GM23338 (cell line): ENCODE results near the gene PPM1F. TPM values are rescaled to one million over a fixed set of nuclear protein-coding genes. Genes with fewer than 3 reads are reported as not detected.

Source experiments
- ATAC-seq: fragments of 200-7000 bp; cut with Tn5 transposase; 3 replicates; pipeline ENCODE4 v1.9.1; 2020
- DNase-seq: peaks from one replicate; pipeline ENCODE4 v3.0.0-alpha.2; 2015; ENCODE audit warnings: low spot score
- H2AFZ ChIP-seq: fragments of 200-600 bp; sonication (generic); 2 replicates; pipeline ENCODE4 v1.8.0; 2016; ENCODE audit warnings: antibody characterized with exemption, mild to moderate bottlenecking, moderate library complexity
- H3F3A ChIP-seq: fragments of 200-600 bp; sonication (generic); replicated peaks from 2 replicates; pipeline ENCODE4 v1.8.0; 2017; ENCODE audit warnings: antibody characterized with exemption, mixed run types, low read depth
- H3K27ac ChIP-seq: fragments of 200-600 bp; sonication (generic); 2 replicates; pipeline ENCODE4 v1.6.1; 2016; ENCODE audit warnings: low read depth
- H3K27me3 ChIP-seq: fragments of 200-600 bp; sonication (generic); 2 replicates; pipeline ENCODE4 v1.8.0; 2016; ENCODE audit warnings: mild to moderate bottlenecking, mixed run types, moderate library complexity; ENCODE audit not compliant: insufficient read depth
- H3K36me3 ChIP-seq: fragments of 200-600 bp; sonication (generic); 2 replicates; pipeline ENCODE4 v1.8.0; 2016; ENCODE audit warnings: mild to moderate bottlenecking; ENCODE audit not compliant: insufficient read depth
- H3K4me1 ChIP-seq: fragments of 200-600 bp; sonication (generic); 2 replicates; pipeline ENCODE4 v1.8.0; 2016; ENCODE audit warnings: mild to moderate bottlenecking, moderate library complexity; ENCODE audit not compliant: insufficient read depth
- H3K4me2 ChIP-seq: fragments of 200-600 bp; sonication (generic); 2 replicates; pipeline ENCODE4 v1.7.1; 2017; ENCODE audit warnings: mixed run types
- H3K4me3 ChIP-seq: fragments of 200-600 bp; sonication (generic); 2 replicates; pipeline ENCODE4 v1.6.1; 2016; ENCODE audit warnings: mixed run types
- H3K79me2 ChIP-seq: fragments of 200-600 bp; sonication (generic); replicated peaks from 2 replicates; pipeline ENCODE4 v1.8.0; 2017; ENCODE audit warnings: mild to moderate bottlenecking; ENCODE audit not compliant: insufficient read depth
- H3K9me2 ChIP-seq: fragments of 200-600 bp; sonication (generic); 2 replicates; pipeline ENCODE4 v1.8.0; 2017; ENCODE audit not compliant: insufficient read depth
- H4K20me1 ChIP-seq: fragments of 200-600 bp; sonication (generic); replicated peaks from 2 replicates; pipeline ENCODE4 v1.8.0; 2017; ENCODE audit warnings: mild to moderate bottlenecking; ENCODE audit not compliant: insufficient read depth
- H3K27ac Mint-ChIP-seq: 2 replicates; pipeline ENCODE4 v1.8.0; 2020; ENCODE audit warnings: inconsistent platforms, mild to moderate bottlenecking, moderate library complexity, mixed read lengths
- H3K27me3 Mint-ChIP-seq: 3 replicates; pipeline ENCODE4 v1.8.0; 2022; ENCODE audit warnings: low read depth, mild to moderate bottlenecking, moderate library complexity, mixed read lengths, inconsistent platforms; ENCODE audit not compliant: insufficient read depth, poor library complexity
- H3K36me3 Mint-ChIP-seq: 3 replicates; pipeline ENCODE4 v1.8.0; 2021; ENCODE audit warnings: low read depth, mild to moderate bottlenecking, inconsistent platforms, moderate library complexity, mixed read lengths
- H3K4me1 Mint-ChIP-seq: 3 replicates; pipeline ENCODE4 v1.8.0; 2020; ENCODE audit warnings: mild to moderate bottlenecking, inconsistent platforms, mixed read lengths
- H3K4me3 Mint-ChIP-seq: 3 replicates; pipeline ENCODE4 v1.8.0; 2021; ENCODE audit warnings: moderate library complexity, mild to moderate bottlenecking, inconsistent platforms, mixed read lengths
- H3K9me3 Mint-ChIP-seq: 3 replicates; pipeline ENCODE4 v1.8.0; 2020; ENCODE audit warnings: moderate library complexity, mild to moderate bottlenecking, inconsistent platforms, mixed read lengths
- CREB1 ChIP-seq: fragments of 250-450 bp; sonication (Bioruptor Pico); IDR thresholded peaks from 2 replicates; pipeline ENCODE4 v1.5.0; 2020; ENCODE audit warnings: low read depth, mild to moderate bottlenecking, moderate library complexity
- CTCF ChIP-seq, 2 experiments: fragments of 200-600 bp in 1 of 2; sonication (generic) in 1 of 2; conservative IDR thresholded peaks; 2 replicates each; pipeline versions ENCODE4 v1.5.1 to v1.6.1; 2016 to 2017; ENCODE audit warnings: antibody characterized with exemption in 2 of 2, low read depth in 2 of 2, mild to moderate bottlenecking in 2 of 2, moderate library complexity in 1 of 2
- EZH2 ChIP-seq: fragments of 200-600 bp; sonication (generic); IDR thresholded peaks from one replicate; pipeline ENCODE4 v1.8.0; 2017; ENCODE audit warnings: antibody characterized with exemption, mild to moderate bottlenecking, low read depth; ENCODE audit not compliant: unreplicated experiment
- JUNB ChIP-seq: IDR thresholded peaks from one replicate; pipeline ENCODE4 v1.6.1; 2016; ENCODE audit warnings: antibody characterized with exemption; ENCODE audit not compliant: unreplicated experiment
- POLR2AphosphoS5 ChIP-seq: IDR thresholded peaks from 2 replicates; pipeline ENCODE4 v1.6.1; 2016; ENCODE audit warnings: antibody characterized with exemption, low read depth
- ZNF114 ChIP-seq: fragments of 250-450 bp; sonication (Bioruptor Pico); IDR thresholded peaks from 2 replicates; pipeline ENCODE4 v1.5.0; 2020; ENCODE audit warnings: mild to moderate bottlenecking, moderate library complexity
- polyA plus RNA-seq: library from polyadenylated mRNA; unstranded; fragments of >200 nt; fragmentation: Nextera tagmentation; extraction: Ambion mirVana; gene quantifications from 2 replicates; pipeline ENCODE4 v1.2.1, GENCODE V29; 2016
- total RNA-seq: library from RNA; depleted of rRNA; stranded (reverse); fragments of >200 nt; shearing (Covaris generic); gene quantifications from 2 replicates; pipeline ENCODE4 v1.2.3, GENCODE V29; 2014
- TF ChIP-seq, protein P1 (sequence below): IDR thresholded peaks from one replicate; pipeline ENCODE4 v1.6.1; 2018; ENCODE audit warnings: antibody characterized with exemption; ENCODE audit not compliant: unreplicated experiment
- TF ChIP-seq, protein P2 (sequence below): fragments of 250-450 bp; sonication (Bioruptor Pico); IDR thresholded peaks from 2 replicates; pipeline ENCODE4 v1.5.0; 2020; ENCODE audit warnings: mild to moderate bottlenecking, moderate library complexity

Gene PPM1F
- total and polyA plus RNA-seq, 2 experiments from 2014 or later = 7.1 to 29.3 TPM

DNA sequence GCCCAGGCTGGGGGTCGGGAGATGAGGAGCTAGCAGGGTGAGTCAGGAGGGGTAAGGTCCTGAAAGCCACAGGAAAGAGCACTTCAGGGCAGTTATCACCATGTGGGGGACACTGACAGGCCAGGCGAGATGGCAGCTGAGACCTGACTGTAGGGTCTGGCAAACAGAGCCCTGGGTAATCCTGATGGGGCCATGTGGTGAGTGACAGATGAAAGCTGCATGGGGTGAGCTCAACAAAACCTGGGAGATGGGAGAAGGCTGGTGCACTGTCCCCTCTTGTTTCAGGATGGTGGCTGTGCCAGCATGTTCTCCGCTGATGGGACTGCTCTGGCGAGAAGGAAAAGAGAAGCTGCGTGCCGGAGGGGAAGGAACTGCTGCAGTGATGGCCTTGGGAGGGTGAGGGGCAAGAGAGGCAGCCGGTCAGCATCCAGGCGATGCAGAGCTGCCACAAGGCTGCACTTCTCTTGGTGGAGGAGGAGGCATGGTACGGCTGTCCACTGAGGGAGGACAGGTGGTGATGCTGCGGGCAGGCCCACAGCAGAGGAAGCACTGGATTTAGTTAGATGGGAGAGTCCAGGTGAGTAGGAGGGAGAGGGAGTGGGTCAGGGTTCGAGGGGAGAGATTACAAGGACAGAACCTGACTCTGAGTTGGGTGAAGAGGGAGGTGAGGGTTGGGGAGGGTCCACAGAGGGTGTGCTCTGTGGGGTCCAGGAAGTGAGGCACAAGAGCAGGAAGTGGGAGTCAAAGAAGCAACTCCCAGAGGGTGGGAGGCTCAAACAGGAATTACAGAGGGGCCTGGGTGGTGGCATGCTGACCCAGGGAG, 26.1 kb upstream of the PPM1F start:
- Histone ChIP-seq H3K4me1 (peaks cover 3% of the 10 kb centered on the region; the same call in 1 of the 2 replicates), H3K4me2 (no peak overlapping the region), H3K27ac (no peak overlapping the region), H3K79me2 (peaks cover 20% of the 10 kb centered on the region), H3K4me3 (no peak overlapping the region), H4K20me1 (peaks cover 30% of the 10 kb centered on the region), H2AFZ (no peak overlapping the region), H3K9me2 (no peaks in the 10 kb centered on the region), H3K36me3 (no peaks in the 10 kb centered on the region), H3F3A (no peaks in the 10 kb centered on the region), H3K27me3 (0 out of 2 replicates have a peak, but pooled peaks cover 4% of the 10 kb centered on the region)
- ATAC-seq (no peak), DNase-seq (no peak)
- Mint-ChIP-seq H3K4me3 (no peak overlapping the region), H3K27me3 (peaks cover 13% of the 10 kb centered on the region), H3K4me1 (peaks cover 6% of the 10 kb centered on the region), H3K36me3 (peaks cover 18% of the 10 kb centered on the region), H3K27ac (no peak overlapping the region), H3K9me3 (no peaks in the 10 kb centered on the region)
- TF ChIP-seq ZNF114 (CRISPR knock-in tag) = no peak
- TF ChIP-seq, protein P1, sequence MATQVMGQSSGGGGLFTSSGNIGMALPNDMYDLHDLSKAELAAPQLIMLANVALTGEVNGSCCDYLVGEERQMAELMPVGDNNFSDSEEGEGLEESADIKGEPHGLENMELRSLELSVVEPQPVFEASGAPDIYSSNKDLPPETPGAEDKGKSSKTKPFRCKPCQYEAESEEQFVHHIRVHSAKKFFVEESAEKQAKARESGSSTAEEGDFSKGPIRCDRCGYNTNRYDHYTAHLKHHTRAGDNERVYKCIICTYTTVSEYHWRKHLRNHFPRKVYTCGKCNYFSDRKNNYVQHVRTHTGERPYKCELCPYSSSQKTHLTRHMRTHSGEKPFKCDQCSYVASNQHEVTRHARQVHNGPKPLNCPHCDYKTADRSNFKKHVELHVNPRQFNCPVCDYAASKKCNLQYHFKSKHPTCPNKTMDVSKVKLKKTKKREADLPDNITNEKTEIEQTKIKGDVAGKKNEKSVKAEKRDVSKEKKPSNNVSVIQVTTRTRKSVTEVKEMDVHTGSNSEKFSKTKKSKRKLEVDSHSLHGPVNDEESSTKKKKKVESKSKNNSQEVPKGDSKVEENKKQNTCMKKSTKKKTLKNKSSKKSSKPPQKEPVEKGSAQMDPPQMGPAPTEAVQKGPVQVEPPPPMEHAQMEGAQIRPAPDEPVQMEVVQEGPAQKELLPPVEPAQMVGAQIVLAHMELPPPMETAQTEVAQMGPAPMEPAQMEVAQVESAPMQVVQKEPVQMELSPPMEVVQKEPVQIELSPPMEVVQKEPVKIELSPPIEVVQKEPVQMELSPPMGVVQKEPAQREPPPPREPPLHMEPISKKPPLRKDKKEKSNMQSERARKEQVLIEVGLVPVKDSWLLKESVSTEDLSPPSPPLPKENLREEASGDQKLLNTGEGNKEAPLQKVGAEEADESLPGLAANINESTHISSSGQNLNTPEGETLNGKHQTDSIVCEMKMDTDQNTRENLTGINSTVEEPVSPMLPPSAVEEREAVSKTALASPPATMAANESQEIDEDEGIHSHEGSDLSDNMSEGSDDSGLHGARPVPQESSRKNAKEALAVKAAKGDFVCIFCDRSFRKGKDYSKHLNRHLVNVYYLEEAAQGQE = no peak
- no peak for TF ChIP-seq POLR2AphosphoS5
- TF ChIP-seq CTCF (conservative IDR thresholded peaks at IDR 0.05; ENCODE audit: low read depth in 2 of 2) = no peak
- TF ChIP-seq CREB1 (CRISPR knock-in tag) = no peak
- TF ChIP-seq, protein P2, sequence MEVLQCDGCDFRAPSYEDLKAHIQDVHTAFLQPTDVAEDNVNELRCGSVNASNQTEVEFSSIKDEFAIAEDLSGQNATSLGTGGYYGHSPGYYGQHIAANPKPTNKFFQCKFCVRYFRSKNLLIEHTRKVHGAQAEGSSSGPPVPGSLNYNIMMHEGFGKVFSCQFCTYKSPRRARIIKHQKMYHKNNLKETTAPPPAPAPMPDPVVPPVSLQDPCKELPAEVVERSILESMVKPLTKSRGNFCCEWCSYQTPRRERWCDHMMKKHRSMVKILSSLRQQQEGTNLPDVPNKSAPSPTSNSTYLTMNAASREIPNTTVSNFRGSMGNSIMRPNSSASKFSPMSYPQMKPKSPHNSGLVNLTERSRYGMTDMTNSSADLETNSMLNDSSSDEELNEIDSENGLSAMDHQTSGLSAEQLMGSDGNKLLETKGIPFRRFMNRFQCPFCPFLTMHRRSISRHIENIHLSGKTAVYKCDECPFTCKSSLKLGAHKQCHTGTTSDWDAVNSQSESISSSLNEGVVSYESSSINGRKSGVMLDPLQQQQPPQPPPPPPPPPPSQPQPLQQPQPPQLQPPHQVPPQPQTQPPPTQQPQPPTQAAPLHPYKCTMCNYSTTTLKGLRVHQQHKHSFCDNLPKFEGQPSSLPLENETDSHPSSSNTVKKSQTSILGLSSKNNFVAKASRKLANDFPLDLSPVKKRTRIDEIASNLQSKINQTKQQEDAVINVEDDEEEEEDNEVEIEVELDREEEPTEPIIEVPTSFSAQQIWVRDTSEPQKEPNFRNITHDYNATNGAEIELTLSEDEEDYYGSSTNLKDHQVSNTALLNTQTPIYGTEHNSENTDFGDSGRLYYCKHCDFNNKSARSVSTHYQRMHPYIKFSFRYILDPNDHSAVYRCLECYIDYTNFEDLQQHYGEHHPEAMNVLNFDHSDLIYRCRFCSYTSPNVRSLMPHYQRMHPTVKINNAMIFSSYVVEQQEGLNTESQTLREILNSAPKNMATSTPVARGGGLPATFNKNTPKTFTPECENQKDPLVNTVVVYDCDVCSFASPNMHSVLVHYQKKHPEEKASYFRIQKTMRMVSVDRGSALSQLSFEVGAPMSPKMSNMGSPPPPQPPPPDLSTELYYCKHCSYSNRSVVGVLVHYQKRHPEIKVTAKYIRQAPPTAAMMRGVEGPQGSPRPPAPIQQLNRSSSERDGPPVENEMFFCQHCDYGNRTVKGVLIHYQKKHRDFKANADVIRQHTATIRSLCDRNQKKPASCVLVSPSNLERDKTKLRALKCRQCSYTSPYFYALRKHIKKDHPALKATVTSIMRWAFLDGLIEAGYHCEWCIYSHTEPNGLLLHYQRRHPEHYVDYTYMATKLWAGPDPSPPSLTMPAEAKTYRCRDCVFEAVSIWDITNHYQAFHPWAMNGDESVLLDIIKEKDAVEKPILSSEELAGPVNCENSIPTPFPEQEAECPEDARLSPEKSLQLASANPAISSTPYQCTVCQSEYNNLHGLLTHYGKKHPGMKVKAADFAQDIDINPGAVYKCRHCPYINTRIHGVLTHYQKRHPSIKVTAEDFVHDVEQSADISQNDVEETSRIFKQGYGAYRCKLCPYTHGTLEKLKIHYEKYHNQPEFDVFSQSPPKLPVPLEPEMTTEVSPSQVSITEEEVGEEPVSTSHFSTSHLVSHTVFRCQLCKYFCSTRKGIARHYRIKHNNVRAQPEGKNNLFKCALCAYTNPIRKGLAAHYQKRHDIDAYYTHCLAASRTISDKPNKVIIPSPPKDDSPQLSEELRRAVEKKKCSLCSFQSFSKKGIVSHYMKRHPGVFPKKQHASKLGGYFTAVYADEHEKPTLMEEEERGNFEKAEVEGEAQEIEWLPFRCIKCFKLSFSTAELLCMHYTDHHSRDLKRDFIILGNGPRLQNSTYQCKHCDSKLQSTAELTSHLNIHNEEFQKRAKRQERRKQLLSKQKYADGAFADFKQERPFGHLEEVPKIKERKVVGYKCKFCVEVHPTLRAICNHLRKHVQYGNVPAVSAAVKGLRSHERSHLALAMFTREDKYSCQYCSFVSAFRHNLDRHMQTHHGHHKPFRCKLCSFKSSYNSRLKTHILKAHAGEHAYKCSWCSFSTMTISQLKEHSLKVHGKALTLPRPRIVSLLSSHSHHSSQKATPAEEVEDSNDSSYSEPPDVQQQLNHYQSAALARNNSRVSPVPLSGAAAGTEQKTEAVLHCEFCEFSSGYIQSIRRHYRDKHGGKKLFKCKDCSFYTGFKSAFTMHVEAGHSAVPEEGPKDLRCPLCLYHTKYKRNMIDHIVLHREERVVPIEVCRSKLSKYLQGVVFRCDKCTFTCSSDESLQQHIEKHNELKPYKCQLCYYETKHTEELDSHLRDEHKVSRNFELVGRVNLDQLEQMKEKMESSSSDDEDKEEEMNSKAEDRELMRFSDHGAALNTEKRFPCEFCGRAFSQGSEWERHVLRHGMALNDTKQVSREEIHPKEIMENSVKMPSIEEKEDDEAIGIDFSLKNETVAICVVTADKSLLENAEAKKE = no peak
- TF ChIP-seq JUNB = no peak
- no peak for TF ChIP-seq EZH2
